Stimulated activated CD8-positive, alpha-beta memory T cell treated with anti-CD3 and anti-CD28 coated beads, Interleukin-12 subunit alpha, Interleukin-12 subunit beta, amount 100 ng/mL, for 1 hour (primary cell): Measurements from ENCODE around the gene RUNX2.

Source experiments
- DNase-seq: peaks from one replicate; pipeline ENCODE4 v3.0.0-alpha.2; 2020; ENCODE audit warnings: low read depth

The RUNX2 gene

GRCh38 chr6:45433533-45434380 lies 105.6 kb downstream of the RUNX2 start:
- no peak for DNase-seq

- DNase-seq: no peak
Observed at GRCh38 chr6:45434381-45434700, 106.2 kb downstream of the RUNX2 start.

GRCh38 chr6:45436544-45437438 lies 108.7 kb downstream of the RUNX2 start:
- no peak for DNase-seq

GRCh38 chr6:45437439-45437815 lies 109.3 kb downstream of the RUNX2 start:
- DNase-seq: no peak

- no peak for DNase-seq
Observed at GRCh38 chr6:45438151-45438550, 110.0 kb downstream of the RUNX2 start.

- DNase-seq: no peak
Observed at GRCh38 chr6:45438849-45439406, 110.8 kb downstream of the RUNX2 start.

GRCh38 chr6:45439459-45439858 lies 111.3 kb downstream of the RUNX2 start:
- no peak for DNase-seq

GRCh38 chr6:45439861-45440388 lies 111.8 kb downstream of the RUNX2 start:
- DNase-seq: no peak

- no peak for DNase-seq
Observed at GRCh38 chr6:45441851-45442453, 113.8 kb downstream of the RUNX2 start.

GRCh38 chr6:45442716-45443115 lies 114.6 kb downstream of the RUNX2 start:
- no peak for DNase-seq

GRCh38 chr6:45445364-45445748 lies 117.2 kb downstream of the RUNX2 start:
- DNase-seq: no peak

- no peak for DNase-seq
Observed at GRCh38 chr6:45445749-45446549, 117.8 kb downstream of the RUNX2 start.

GRCh38 chr6:45447005-45447404 lies 118.9 kb downstream of the RUNX2 start:
- DNase-seq: no peak

GRCh38 chr6:45447716-45448115 lies 119.6 kb downstream of the RUNX2 start:
- no peak for DNase-seq

GRCh38 chr6:45448417-45449389 lies 120.6 kb downstream of the RUNX2 start:
- no peak for DNase-seq

- no peak for DNase-seq
Observed at GRCh38 chr6:45450132-45450531, 122.0 kb downstream of the RUNX2 start.

- DNase-seq: no peak
Observed at GRCh38 chr6:45450831-45451230, 122.7 kb downstream of the RUNX2 start.

- DNase-seq: no peak
Observed at GRCh38 chr6:45454008-45454911, 126.1 kb downstream of the RUNX2 start.

- no peak for DNase-seq
Observed at GRCh38 chr6:45455408-45455807, 127.3 kb downstream of the RUNX2 start.
